Thymus (tissue), 11 donors: ENCODE results near the gene GJD4. TPM values are rescaled to one million over a fixed set of nuclear protein-coding genes. Genes with fewer than 3 reads are reported as not detected.

Source experiments
- DNase-seq, 9 donors: peaks; one replicate each; pipeline ENCODE4 v3.0.0-alpha.2; 2013; ENCODE audit warnings: low spot score in 9 of 9, low read depth in 6 of 9, missing footprints in 1 of 9
- H3K27ac ChIP-seq, 2 donors: one replicate each; pipeline ENCODE4 v1.5.1; 2013; ENCODE audit warnings: control low read depth in 1 of 2, low read depth in 1 of 2, low read length in 1 of 2, mild to moderate bottlenecking in 1 of 2, moderate library complexity in 1 of 2
- H3K27me3 ChIP-seq, 2 donors: one replicate each; pipeline ENCODE4 v1.5.1; 2013; ENCODE audit warnings: low read length in 1 of 2; ENCODE audit not compliant: control insufficient read depth in 2 of 2, insufficient read depth in 1 of 2
- H3K36me3 ChIP-seq, 2 donors: one replicate each; pipeline ENCODE4 v1.5.1; 2013; ENCODE audit warnings: low read length in 1 of 2, mild to moderate bottlenecking in 1 of 2, moderate library complexity in 1 of 2; ENCODE audit not compliant: control insufficient read depth in 2 of 2, insufficient read depth in 2 of 2
- H3K4me1 ChIP-seq, 2 donors: one replicate each; pipeline ENCODE4 v1.5.1; 2013; ENCODE audit warnings: low read length in 2 of 2; ENCODE audit not compliant: control insufficient read depth in 2 of 2, insufficient read depth in 2 of 2
- H3K4me3 ChIP-seq, 2 donors: one replicate each; pipeline ENCODE4 v1.5.1; 2013; ENCODE audit warnings: low read length in 2 of 2, control low read depth in 1 of 2, mild to moderate bottlenecking in 1 of 2
- H3K9me3 ChIP-seq, 2 donors: one replicate each; pipeline ENCODE4 v1.5.1; 2013; ENCODE audit warnings: low read length in 1 of 2, mild to moderate bottlenecking in 1 of 2; ENCODE audit not compliant: control insufficient read depth in 2 of 2, insufficient read depth in 1 of 2
- WGBS: extraction: QIAGEN DNeasy Blood & Tissue Kit; methylation state at CpG from one replicate; pipeline ENCODE4 v1.1.7; 2013; 5-methylcytosine and 5-hydroxymethylcytosine counted together
- polyA plus RNA-seq: library from polyadenylated mRNA; stranded (reverse); fragments of 200-250 nt; gene quantifications from one replicate; pipeline ENCODE4 v1.2.3, GENCODE V29; 2013
- total RNA-seq: library from RNA; stranded (reverse); fragments of 120-200 nt; gene quantifications from one replicate; pipeline ENCODE4 v1.2.4, GENCODE V29; 2013
- donor health status: healthy.

Gene GJD4
- total and polyA plus RNA-seq, 2 donors = 0.07 to 0.09 TPM

DNA sequence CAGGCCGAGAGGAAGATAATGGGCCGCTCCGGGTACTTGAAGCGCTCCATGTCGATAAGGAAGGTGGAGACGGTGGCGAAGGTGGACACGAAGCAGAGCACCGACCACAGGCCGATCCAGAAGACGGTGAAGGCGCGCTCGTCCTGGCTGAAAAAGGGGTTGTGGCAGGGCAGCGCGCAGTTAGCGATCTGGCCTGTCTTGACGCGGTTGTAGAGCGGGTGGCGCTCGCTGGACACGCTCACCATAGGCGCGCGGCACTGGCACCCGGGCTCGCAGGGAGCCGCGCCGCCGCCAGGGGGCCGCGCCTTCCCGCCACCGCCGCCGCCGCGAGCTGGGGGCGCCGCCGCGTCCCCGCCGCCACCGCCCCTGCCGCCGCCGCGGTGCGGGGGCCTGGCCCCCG is 35.3 kb downstream of the GJD4 start:
- Histone ChIP-seq H3K27me3 (peaks cover 82 to 85% of the 10 kb centered on the region in 2 donors), H3K4me3 (peak overlapping the region; percentile 24 to 64), H3K9me3 (peaks cover 0 to 2% of the 10 kb centered on the region in 2 donors), H3K36me3 (no peaks in the 10 kb centered on the region), H3K4me1 (peaks cover 3 to 22% of the 10 kb centered on the region in 2 donors), H3K27ac (no peak overlapping the region)
- under 1% methylated on average over 53 of the region's 53 CpGs for WGBS
- DNase-seq = peak in 3 of 9 donors; percentile 29 to 55 (median 35)

DNA sequence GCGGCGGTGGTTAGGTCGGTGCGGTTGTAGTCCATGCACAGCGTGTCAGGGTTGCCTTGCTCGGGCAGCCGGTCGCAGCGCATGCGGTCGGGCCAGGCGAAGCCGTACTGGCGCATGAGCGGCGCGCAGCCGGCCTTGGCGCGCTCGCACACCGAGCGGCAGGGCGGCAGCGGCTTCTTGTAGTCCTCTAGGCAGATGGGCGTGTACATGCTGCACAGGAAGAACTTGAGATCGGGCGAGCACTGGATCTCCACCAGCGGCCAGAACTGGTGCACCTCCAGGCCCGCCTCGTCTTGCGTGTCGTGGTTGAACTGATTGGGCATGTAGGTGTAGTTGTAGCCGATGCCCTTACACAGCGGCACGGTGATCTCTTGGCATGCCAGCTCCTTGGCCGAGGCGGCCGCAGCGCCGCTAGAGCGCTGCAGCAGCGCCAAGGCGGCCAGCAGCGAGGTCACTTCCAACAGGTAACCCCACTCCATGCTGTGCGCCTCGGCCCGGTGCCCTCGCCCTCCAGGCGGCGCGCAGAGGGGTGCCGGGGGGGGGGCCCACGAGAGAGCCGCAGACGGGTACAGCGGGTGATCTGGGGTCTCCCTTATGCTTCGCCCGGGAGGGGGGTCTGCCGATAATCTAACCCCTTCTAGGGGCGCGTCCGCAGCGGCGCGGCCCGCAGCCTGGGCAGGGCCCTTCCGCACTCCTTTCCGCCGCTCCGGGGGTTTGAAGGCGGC is 36.0 kb downstream of the GJD4 start:
- Histone ChIP-seq H3K9me3 (peaks cover 0 to 2% of the 10 kb centered on the region in 2 donors), H3K36me3 (no peaks in the 10 kb centered on the region), H3K4me3 (peak overlapping the region; percentile 36 to 64), H3K27me3 (peaks cover 82 to 88% of the 10 kb centered on the region in 2 donors), H3K4me1 (peaks cover 3 to 22% of the 10 kb centered on the region in 2 donors), H3K27ac (peak overlapping the region in 1 of 2 donors; percentile 36)
- 1% methylated on average over 72 of the region's 72 CpGs for WGBS
- peak in 4 of 9 donors; percentile 22 to 56 (median 40) for DNase-seq

DNA sequence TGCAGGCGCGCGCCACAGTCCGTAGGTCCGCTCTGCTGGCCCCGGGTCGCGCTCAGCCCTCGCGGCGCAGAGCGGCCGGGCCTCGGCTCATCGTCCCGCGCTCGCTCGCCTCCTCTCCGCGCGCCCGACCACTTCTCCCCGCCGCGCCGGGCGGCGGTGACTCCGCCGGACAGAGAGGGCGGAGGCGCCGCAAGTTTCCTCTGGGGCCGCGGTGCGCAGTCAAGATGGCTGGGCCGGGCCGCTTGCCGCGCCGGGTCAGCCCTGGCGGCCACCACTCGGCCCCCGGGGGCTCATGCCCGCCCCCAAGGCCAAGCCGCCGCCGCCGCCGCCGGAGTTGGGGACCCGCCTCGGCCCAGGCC is 36.5 kb downstream of the GJD4 start:
- peak overlapping the region; percentile 50 to 64 for H3K4me3 ChIP-seq
- peaks cover 82 to 89% of the 10 kb centered on the region in 2 donors for H3K27me3 ChIP-seq
- H3K4me1 ChIP-seq = peaks cover 3 to 22% of the 10 kb centered on the region in 2 donors
- peaks cover 0 to 2% of the 10 kb centered on the region in 2 donors for H3K9me3 ChIP-seq
- H3K27ac ChIP-seq = peak overlapping the region in 1 of 2 donors; percentile 46
- peak in 3 of 9 donors; percentile 4 to 25 (median 9) for DNase-seq
- no peaks in the 10 kb centered on the region for H3K36me3 ChIP-seq
- WGBS = under 1% methylated on average over 54 of the region's 54 CpGs

DNA sequence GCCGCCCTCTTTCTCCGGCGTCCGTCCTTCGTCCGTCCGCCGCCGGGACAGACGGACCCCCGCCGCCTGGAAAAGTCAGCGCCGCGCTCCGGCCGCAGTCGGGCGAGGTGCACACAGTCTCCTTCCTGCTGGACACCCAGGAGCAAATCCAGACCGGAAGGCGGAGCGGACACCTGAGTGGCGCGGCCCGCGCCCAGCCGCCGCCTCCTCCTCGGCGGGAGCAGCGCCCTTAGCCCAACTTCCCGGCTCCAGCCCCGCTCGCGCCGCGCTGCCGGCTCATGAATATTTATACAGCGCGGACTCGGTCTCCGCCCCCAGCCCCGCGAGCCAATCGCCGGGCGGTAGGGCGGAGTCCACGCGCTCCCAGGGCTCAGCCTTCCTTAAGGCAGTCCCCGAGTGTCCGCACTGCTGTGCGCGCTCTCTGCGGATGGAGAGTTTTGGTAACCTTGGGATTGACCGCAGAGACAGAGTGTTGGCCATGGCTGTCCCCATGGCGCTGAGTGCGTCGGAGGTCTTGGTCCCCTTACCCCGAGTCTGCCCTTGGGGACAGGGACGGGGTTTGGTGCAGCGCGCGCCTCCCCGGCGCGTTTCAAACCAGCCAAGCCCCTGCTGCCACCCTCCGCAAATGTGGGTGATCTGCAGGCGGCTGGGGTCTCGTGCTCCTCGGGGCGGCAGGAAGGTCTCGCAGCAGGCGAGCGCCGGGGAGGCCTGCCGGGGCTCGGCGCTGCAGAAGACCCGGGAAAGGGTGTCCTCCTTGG is 37.1 kb downstream of the GJD4 start, which contains the start of gene FZD8:
Gene FZD8 (minus strand): TSS at position 262 of the 758 bp plus-strand sequence. CDS start 867 bp downstream, outside the sequence.
- peaks cover 0 to 2% of the 10 kb centered on the region in 2 donors for H3K9me3 ChIP-seq
- H3K27me3 ChIP-seq = peaks cover 77 to 84% of the 10 kb centered on the region in 2 donors
- H3K27ac ChIP-seq = peak within 1 kb of the TSS in 1 of 2 donors; percentile 46
- peak; percentile 51 to 90 (median 77) for DNase-seq
- no peaks in the 10 kb centered on the region for H3K36me3 ChIP-seq
- H3K4me1 ChIP-seq = peaks cover 3 to 22% of the 10 kb centered on the region in 2 donors
- peak within 1 kb of the TSS; percentile 50 to 64 for H3K4me3 ChIP-seq
- WGBS = under 1% methylated on average over 80 of the region's 80 CpGs

DNA sequence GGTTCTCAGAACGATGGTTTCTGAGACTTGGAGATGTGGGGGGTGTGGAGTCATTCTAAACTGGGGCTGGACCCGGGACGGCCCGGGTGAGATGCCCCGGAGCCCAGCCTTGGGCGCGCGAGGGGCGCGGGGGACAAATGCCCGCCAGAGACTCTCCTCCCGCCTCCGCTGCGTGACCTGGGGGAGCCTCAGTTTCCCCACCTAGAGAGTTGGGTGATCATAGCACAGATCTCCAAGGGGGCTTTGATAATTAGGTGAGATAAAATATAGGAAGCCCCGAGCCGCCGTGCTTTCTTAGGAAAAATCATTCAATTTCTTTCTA is 37.6 kb downstream of the GJD4 start:
- H3K4me1 ChIP-seq = peaks cover 3 to 20% of the 10 kb centered on the region in 2 donors

DNA sequence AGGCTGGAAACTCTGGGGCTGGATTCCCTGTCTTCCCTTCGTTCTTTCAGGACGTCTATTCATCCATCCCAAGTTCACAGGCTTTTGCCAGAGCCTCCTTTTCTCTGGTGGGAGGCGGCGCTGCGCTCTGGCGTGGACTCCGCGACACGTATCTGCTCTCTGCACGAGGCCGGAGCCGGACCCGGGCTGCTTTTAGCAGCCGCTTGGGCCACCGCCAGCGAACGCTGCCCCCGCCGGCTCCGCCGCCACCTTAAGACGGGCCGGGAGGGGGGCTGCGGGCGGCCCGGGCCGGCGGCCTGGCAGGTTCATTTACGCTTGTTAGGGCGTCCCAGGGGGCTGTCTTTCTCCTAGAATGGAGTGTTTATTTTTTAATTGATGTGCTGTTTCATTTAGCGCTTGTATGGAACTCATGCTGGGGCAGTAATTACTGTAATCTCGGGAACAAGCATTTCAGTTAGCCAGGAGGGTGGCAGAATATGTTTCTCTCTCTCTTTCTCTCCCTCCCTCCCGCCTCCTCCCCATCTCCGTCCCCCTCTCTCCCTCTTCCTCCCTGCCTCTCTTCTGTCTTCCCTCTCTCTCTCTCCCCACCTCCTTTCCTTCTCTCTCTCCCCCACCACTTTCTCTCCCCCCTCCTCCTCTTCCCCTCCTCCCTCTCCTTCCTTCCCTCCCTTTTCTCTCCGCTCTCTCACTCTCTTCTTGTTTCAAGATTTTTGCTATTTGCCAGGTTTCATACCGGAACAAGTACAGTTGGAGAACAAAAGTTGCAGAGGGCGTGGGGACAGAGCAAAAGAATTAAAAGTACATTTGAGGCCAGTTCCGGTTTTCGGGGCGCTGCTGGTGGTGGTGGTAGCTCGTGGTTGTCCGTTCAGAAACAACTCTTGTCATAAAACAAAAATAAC is 38.3 kb downstream of the GJD4 start:
- Histone ChIP-seq H3K27ac (no peak overlapping the region), H3K27me3 (peaks cover 65 to 72% of the 10 kb centered on the region in 2 donors), H3K4me1 (peaks cover 3 to 20% of the 10 kb centered on the region in 2 donors), H3K36me3 (no peaks in the 10 kb centered on the region), H3K4me3 (peak overlapping the region; percentile 50 to 64), H3K9me3 (peaks cover 0 to 2% of the 10 kb centered on the region in 2 donors)
- 2% methylated on average over 42 of the region's 42 CpGs for WGBS
- peak in 1 of 9 donors; percentile 12 for DNase-seq

More for the DNA sequence above, 37.6 kb downstream of the GJD4 start:
- peaks cover 72 to 78% of the 10 kb centered on the region in 2 donors for H3K27me3 ChIP-seq
- 2% methylated on average over 17 of the region's 17 CpGs for WGBS
- peak overlapping the region; percentile 50 to 64 for H3K4me3 ChIP-seq
- H3K36me3 ChIP-seq = no peaks in the 10 kb centered on the region
- H3K9me3 ChIP-seq = peaks cover 0 to 2% of the 10 kb centered on the region in 2 donors
- DNase-seq = no peak
- H3K27ac ChIP-seq = no peak overlapping the region

DNA sequence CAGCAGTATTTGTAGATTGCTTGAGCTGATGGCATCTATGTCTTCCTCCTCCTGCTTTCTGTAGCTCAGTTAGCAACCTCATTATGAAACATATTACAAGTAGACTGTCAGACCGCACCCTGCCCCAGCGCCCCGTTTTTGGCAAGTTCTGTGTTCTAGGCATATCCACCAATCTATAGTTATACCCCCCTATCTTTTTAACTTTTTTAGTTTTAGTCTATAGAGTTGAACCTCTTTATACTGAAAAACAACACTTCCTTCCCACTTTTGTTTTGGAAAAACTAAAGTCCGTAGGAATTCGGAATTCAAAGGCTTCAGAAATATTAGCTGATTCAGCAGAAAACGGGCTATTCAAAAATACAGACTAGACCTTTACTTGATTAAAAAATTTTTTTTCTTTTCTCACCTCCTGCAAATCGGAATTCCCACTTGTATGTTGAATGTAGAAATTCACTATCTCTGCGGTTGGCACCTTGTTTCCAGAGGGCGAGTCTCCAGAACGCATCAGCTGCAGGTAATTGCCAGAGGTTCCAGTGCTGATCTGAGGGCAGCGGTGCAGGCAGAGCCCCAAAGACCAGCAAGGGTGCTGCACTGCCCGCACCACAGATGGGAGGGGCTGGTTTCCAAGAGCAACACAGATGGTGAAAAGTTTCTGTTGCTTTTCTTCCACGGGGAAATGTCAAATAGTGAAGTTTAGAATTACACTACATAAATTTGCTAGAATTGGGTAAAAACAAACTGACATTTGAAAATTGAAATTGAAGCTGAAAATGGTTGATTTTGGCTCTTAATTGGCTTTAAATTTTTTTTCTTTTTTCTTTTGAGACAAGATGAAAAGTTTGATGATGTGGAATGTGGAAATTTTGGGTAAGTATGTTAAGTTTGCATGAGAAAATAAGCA is 39.2 kb downstream of the GJD4 start:
- H3K4me1 ChIP-seq = peaks cover 3 to 20% of the 10 kb centered on the region in 2 donors
- H3K4me3 ChIP-seq = no peak overlapping the region
- H3K36me3 ChIP-seq = no peaks in the 10 kb centered on the region
- no peak for DNase-seq
- no peak overlapping the region for H3K27ac ChIP-seq
- peaks cover 0 to 2% of the 10 kb centered on the region in 2 donors for H3K9me3 ChIP-seq
- 15% methylated on average over 13 of the region's 13 CpGs for WGBS
- peaks cover 57 to 65% of the 10 kb centered on the region in 2 donors for H3K27me3 ChIP-seq

DNA sequence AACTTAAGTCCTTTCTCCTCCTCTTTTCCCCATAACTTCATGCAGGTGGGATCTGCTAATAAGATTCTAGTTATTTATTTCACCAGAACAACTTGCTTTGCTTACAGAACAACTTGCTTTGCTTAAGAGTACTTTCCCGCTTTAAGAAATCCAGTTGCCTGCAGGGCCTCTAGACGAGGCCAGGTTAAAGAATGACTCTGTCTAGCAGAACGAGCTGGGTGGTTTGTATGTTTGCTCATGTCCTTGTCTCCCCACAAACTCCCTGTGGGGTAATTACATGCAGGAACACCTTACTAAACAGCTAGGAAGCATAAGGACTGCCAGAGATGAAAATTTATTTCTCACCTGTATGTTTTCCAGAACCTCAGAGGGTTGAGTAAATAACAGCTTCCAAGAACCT is 45.8 kb downstream of the GJD4 start:
- no peaks in the 10 kb centered on the region for H3K36me3 ChIP-seq
- no peak overlapping the region for H3K4me3 ChIP-seq
- no peak overlapping the region for H3K27ac ChIP-seq
- H3K9me3 ChIP-seq = no peaks in the 10 kb centered on the region
- H3K27me3 ChIP-seq = peaks cover 2 to 3% of the 10 kb centered on the region in 2 donors
- no peak for DNase-seq
- 92% methylated on average over 3 of the region's 3 CpGs for WGBS
- no peaks in the 10 kb centered on the region for H3K4me1 ChIP-seq
